Measurements from ENCODE around the gene ADAMTSL1.

Gene ADAMTSL1

DNA sequence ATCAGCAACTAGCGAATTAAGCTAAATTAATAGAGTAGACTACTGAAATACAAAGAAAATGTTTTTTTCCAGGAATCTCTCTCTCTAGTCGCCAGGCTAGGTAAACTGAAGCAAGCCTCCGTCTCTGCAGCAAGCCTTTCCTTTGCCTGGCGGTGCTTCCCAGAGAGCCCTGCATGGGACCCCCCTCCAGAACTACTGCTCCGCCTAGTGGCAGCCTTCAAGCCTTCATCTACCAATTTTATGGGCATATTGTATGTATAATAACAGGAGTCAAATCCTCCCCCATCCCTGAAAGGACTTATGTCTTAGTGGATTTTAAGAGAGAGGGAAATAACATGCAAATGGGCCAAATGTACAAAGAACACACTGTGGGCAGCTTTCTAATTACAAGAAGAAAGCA lies 317.1 kb downstream of the ADAMTSL1 start:
- in situ Hi-C loops (cut with MboI; ENCODE audit: low pct_unique_long_range_greater_than_20kb, low sequenced_read_pairs, unreplicated experiment), result no loop called here
- no peak for DNase-seq (ENCODE audit: low spot score)
- TF ChIP-seq CTCF (IDR thresholded peaks at IDR 0.05; ENCODE audit: extremely low read depth, insufficient read depth, missing control alignments), result peak; percentile 42

GRCh38 chr9:18793122-18793521 lies 319.2 kb downstream of the ADAMTSL1 start:
- no peak for DNase-seq (ENCODE audit: low spot score)
- in situ Hi-C loops (cut with MboI; ENCODE audit: low pct_unique_long_range_greater_than_20kb, low sequenced_read_pairs, unreplicated experiment), result no loop called here
- TF ChIP-seq CTCF (IDR thresholded peaks at IDR 0.05; ENCODE audit: extremely low read depth, insufficient read depth, missing control alignments), result no peak

DNA sequence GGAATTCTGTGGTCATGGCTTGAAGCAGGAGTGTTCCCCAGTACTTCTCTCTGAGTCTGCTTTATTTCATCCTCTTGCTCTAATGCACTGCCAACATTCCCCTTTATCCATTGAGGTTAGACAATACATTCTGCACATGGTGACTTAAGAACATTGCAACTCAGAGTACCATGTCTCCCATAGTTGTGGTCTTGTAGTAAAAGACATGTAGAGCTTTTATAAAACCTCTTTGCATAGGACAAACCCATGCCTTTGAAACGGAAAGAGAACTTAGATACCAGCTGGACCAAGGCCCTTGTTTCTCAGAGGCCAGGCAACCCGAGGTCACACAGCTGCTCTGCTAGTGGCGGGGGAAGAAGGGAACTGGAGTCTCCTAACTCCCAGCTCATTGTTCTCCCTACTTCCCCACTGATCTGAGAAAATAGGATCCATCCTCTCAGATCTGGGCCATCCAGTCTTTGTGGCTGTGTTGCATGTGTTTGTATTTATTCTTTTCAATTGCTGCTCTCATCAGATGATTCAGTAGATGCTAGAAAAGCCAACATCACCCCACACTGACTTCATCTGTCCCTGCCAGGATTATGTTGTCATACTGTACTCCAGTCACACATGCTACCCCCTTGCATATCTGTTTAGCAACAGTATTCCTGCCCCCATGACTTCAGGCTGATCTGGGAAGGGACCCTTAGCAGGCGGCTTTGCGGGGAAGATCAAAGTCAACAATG lies 322.2 kb downstream of the ADAMTSL1 start:
- in situ Hi-C loops (cut with MboI; ENCODE audit: low pct_unique_long_range_greater_than_20kb, low sequenced_read_pairs, unreplicated experiment), result no loop called here
- DNase-seq (ENCODE audit: low spot score), result no peak
- no peak for TF ChIP-seq CTCF (IDR thresholded peaks at IDR 0.05; ENCODE audit: extremely low read depth, insufficient read depth, missing control alignments)

DNA sequence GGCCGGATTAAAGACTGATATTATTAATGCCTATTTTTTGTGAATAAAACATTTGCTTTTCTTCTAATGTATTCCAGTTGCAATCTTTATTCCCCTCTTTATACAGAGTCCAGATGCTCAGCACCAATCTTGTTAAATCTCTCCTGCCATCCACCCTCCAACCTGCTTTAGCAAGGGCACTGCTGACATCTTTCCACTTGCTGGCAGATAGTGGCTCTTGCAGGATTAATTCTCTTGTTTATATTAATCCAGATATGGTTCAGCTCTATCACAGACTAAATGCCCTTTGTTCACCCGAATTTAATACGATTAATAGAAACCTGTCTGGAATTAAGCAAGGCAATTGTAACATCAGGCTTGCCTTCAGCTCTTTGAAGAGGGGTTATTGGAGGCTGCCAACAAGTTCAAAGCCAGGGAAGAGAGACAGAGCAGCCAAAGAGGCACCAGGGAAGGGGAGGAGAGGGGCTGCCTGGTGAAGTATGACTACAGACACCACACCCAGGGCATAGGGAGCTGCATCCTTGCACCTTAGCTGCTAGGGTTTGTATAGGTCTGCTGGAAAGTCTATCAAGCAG lies 322.8 kb downstream of the ADAMTSL1 start:
- TF ChIP-seq CTCF (IDR thresholded peaks at IDR 0.05; ENCODE audit: extremely low read depth, insufficient read depth, missing control alignments), result no peak
- in situ Hi-C loops (cut with MboI; ENCODE audit: low pct_unique_long_range_greater_than_20kb, low sequenced_read_pairs, unreplicated experiment), result no loop called here

GRCh38 chr9:18798106-18798505 lies 324.2 kb downstream of the ADAMTSL1 start:
- no peak for TF ChIP-seq CTCF (IDR thresholded peaks at IDR 0.05; ENCODE audit: extremely low read depth, insufficient read depth, missing control alignments)
- in situ Hi-C loops (cut with MboI; ENCODE audit: low pct_unique_long_range_greater_than_20kb, low sequenced_read_pairs, unreplicated experiment), result no loop called here
- no peak for DNase-seq (ENCODE audit: low spot score)

More for the DNA sequence above, 322.8 kb downstream of the ADAMTSL1 start:
- no peak for DNase-seq (ENCODE audit: low spot score)

DNA sequence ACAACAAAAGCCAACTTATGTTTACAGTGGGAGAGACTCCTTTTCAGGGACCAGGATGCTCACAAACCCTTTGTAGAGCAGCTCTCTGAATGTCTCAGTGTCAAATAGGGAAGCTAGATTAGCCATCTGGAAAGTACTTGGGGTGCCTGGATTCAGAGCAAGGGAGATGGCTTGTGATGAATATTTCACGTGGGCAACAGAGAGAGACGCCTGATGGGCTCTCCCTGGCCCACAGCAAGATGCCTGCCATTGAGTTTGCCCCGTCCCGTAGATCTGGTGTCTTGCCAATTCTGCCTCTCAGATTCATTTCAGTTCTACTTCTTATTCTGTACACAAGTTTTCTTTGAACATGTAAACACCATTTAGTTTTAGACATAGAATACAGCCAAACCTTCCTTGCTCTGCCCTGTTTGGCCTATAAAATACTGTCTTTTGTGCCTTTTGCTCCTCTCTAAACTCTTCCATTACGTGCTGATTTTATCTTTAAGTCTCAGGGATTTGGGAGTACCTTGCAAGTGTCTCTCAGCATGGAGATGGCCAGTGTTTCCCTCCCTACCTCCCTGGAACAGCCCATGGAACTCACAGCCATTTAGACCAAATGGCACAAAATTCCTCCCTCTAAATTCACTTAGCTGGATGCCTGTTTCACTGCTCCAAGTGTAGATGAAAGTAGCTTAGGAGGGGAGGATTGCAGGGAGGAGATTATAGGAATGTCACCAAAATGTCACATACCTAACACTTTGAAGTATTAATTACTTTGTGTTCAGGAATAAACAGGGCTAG lies 324.7 kb downstream of the ADAMTSL1 start:
- DNase-seq (ENCODE audit: low spot score), result no peak
- TF ChIP-seq CTCF (IDR thresholded peaks at IDR 0.05; ENCODE audit: extremely low read depth, insufficient read depth, missing control alignments), result no peak
- in situ Hi-C loops (cut with MboI; ENCODE audit: low pct_unique_long_range_greater_than_20kb, low sequenced_read_pairs, unreplicated experiment), result no loop called here
